GM18858 (cell line): Measurements from ENCODE around the gene UBTD2.
A peak's percentile ranks its signal among the peaks of the same experiment; 100 is the strongest.
"Not testable (repeated sequence)": the region's sequence is repeated elsewhere in the genome, so short reads cannot be mapped to it uniquely, and the experiment has no call there.

Experiments used
- ATAC-seq: cut with Tn5 transposase; IDR thresholded peaks from one replicate; pipeline ENCODE4 v1.9.1; 2021; ENCODE audit not compliant: unreplicated experiment

UBTD2 gene

GRCh38 chr5:172199446-172199845 is 84.1 kb downstream of the UBTD2 start:
- ATAC-seq: no peak

GRCh38 chr5:172197775-172198174 is 85.8 kb downstream of the UBTD2 start:
- ATAC-seq: not testable (repeated sequence)

GRCh38 chr5:172194985-172195774 is 88.4 kb downstream of the UBTD2 start:
- no peak for ATAC-seq

- no peak for ATAC-seq
Observed at GRCh38 chr5:172193872-172194271, 89.7 kb downstream of the UBTD2 start, which contains the start of gene EFCAB9. Gene EFCAB9 (plus strand): TSS chr5:172194172. CDS start chr5:172194173, 1 bp downstream.

- ATAC-seq: no peak
Observed at GRCh38 chr5:172189693-172190296, 93.8 kb downstream of the UBTD2 start.

- no peak for ATAC-seq
Observed at GRCh38 chr5:172188893-172189692, 94.5 kb downstream of the UBTD2 start.

GRCh38 chr5:172188033-172188892 is 95.3 kb downstream of the UBTD2 start, which contains the start of gene STK10:
Gene STK10 (minus strand): TSS chr5:172188224. CDS start chr5:172188042, 182 bp downstream.
- peak; percentile 64 for ATAC-seq

GRCh38 chr5:172187118-172188032 is 96.2 kb downstream of the UBTD2 start:
- no peak for ATAC-seq

GRCh38 chr5:172186114-172186695 is 97.4 kb downstream of the UBTD2 start:
- ATAC-seq: no peak

GRCh38 chr5:172185096-172185461 is 98.5 kb downstream of the UBTD2 start:
- no peak for ATAC-seq

- ATAC-seq: no peak
Observed at GRCh38 chr5:172183881-172184280, 99.7 kb downstream of the UBTD2 start.

- no peak for ATAC-seq
Observed at GRCh38 chr5:172182291-172182690, 101.3 kb downstream of the UBTD2 start.

GRCh38 chr5:172180936-172181335 is 102.6 kb downstream of the UBTD2 start:
- no peak for ATAC-seq

- ATAC-seq: peak; percentile 29
Observed at GRCh38 chr5:172178991-172179989, 104.3 kb downstream of the UBTD2 start.

GRCh38 chr5:172178301-172178987 is 105.1 kb downstream of the UBTD2 start:
- no peak for ATAC-seq

GRCh38 chr5:172177176-172177575 is 106.4 kb downstream of the UBTD2 start:
- no peak for ATAC-seq

GRCh38 chr5:172175263-172175719 is 108.3 kb downstream of the UBTD2 start:
- ATAC-seq: peak; percentile 55
